ENCODE results near the gene RUNX1. TPM values are rescaled to one million over a fixed set of nuclear protein-coding genes. Genes with fewer than 3 reads are reported as not detected.

The RUNX1 gene
- total and polyA plus RNA-seq, 2 of the 13 experiments (the other 11 are each of a cell fraction or from before 2014, with no cell fraction given), result 5.4 to 6.4 TPM

DNA sequence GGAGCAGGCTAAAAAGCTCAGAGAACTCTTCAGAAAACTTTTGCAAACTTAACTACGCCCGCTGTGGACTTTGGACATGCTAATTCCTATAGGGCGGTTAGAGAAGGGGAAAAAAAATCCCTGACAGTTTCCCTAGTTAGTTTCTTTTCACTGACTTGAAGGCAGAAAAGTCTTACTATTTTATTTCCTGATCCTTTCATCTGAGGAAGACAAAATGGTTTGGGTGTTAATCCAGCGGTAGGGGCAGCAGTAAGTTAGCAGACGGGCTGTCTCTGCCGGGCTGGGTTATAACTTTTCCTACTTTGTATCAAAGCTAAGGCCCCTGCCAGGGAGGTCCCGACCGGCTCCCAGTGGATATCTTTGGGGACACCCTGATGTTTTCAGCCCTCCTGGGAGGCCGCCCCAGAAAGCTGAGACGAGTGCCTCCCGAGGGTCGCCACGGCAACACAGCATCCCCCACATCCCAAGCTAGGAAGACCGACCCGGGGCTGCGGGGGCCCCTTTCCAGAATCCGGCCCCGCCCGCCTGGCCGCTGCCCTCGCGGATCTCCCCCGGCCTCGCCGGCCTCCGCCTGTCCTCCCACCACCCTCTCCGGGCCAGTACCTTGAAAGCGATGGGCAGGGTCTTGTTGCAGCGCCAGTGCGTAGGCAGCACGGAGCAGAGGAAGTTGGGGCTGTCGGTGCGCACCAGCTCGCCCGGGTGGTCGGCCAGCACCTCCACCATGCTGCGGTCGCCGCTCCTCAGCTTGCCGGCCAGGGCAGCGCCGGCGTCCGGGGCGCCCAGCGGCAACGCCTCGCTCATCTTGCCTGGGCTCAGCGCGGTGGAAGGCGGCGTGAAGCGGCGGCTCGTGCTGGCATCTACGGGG, 162.6 kb downstream of the RUNX1 start (continued):
- TF ChIP-seq, protein P1, sequence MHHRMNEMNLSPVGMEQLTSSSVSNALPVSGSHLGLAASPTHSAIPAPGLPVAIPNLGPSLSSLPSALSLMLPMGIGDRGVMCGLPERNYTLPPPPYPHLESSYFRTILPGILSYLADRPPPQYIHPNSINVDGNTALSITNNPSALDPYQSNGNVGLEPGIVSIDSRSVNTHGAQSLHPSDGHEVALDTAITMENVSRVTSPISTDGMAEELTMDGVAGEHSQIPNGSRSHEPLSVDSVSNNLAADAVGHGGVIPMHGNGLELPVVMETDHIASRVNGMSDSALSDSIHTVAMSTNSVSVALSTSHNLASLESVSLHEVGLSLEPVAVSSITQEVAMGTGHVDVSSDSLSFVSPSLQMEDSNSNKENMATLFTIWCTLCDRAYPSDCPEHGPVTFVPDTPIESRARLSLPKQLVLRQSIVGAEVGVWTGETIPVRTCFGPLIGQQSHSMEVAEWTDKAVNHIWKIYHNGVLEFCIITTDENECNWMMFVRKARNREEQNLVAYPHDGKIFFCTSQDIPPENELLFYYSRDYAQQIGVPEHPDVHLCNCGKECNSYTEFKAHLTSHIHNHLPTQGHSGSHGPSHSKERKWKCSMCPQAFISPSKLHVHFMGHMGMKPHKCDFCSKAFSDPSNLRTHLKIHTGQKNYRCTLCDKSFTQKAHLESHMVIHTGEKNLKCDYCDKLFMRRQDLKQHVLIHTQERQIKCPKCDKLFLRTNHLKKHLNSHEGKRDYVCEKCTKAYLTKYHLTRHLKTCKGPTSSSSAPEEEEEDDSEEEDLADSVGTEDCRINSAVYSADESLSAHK (CRISPR knock-in tag; IDR thresholded peaks at IDR 0.05; ENCODE audit: borderline replicate concordance), result no peak
- TF ChIP-seq RELA (CRISPR knock-in tag; IDR thresholded peaks at IDR 0.05) (no peak), ZNF550 (CRISPR knock-in tag; IDR thresholded peaks at IDR 0.05; ENCODE audit: borderline replicate concordance) (no peak), ZNF788 (CRISPR knock-in tag; IDR thresholded peaks at IDR 0.05; ENCODE audit: borderline replicate concordance) (peak; percentile 51; the same call in 1 of the 2 replicates), SYNCRIP (IDR thresholded peaks at IDR 0.05; ENCODE audit: insufficient read depth, low read depth, low read length) (no peak), AGO2 (optimal IDR thresholded peaks at IDR 0.05; ENCODE audit: low read depth, low read length) (peak; percentile 95), TP53 (CRISPR knock-in tag; conservative IDR thresholded peaks at IDR 0.05) (no peak), GLI4 (CRISPR knock-in tag; IDR thresholded peaks at IDR 0.05; ENCODE audit: borderline replicate concordance) (no peak), IKZF4 (CRISPR knock-in tag; IDR thresholded peaks at IDR 0.05; ENCODE audit: borderline replicate concordance, low read depth, not compliant biosample characterization) (no peak), CREB1 (IDR thresholded peaks at IDR 0.05) (no peak), CREB1 (CRISPR knock-in tag; IDR thresholded peaks at IDR 0.05) (no peak), ERF (CRISPR knock-in tag; IDR thresholded peaks at IDR 0.05) (no peak), HOXA5 (CRISPR knock-in tag; IDR thresholded peaks at IDR 0.05) (no peak), REL (CRISPR knock-in tag; conservative IDR thresholded peaks at IDR 0.05) (no peak), WIZ (CRISPR knock-in tag; IDR thresholded peaks at IDR 0.05) (no peak), STAG1 (CRISPR knock-in tag; IDR thresholded peaks at IDR 0.05) (peak; percentile 22; the same call in 1 of the 2 replicates), HOXD1 (CRISPR knock-in tag; IDR thresholded peaks at IDR 0.05) (no peak), HCFC1 (IDR thresholded peaks at IDR 0.05; ENCODE audit: low read depth, low read length) (no peak)
- TF ChIP-seq, protein P2, sequence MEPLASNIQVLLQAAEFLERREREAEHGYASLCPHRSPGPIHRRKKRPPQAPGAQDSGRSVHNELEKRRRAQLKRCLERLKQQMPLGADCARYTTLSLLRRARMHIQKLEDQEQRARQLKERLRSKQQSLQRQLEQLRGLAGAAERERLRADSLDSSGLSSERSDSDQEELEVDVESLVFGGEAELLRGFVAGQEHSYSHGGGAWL (CRISPR knock-in tag; IDR thresholded peaks at IDR 0.05), result 0 out of 2 replicates have a peak, but pooled peaks have one; percentile 24
- TF ChIP-seq, protein P3, sequence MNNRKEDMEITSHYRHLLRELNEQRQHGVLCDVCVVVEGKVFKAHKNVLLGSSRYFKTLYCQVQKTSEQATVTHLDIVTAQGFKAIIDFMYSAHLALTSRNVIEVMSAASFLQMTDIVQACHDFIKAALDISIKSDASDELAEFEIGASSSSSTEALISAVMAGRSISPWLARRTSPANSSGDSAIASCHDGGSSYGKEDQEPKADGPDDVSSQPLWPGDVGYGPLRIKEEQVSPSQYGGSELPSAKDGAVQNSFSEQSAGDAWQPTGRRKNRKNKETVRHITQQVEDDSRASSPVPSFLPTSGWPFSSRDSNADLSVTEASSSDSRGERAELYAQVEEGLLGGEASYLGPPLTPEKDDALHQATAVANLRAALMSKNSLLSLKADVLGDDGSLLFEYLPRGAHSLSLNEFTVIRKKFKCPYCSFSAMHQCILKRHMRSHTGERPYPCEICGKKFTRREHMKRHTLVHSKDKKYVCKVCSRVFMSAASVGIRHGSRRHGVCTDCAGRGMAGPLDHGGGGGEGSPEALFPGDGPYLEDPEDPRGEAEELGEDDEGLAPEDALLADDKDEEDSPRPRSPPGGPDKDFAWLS (CRISPR knock-in tag; IDR thresholded peaks at IDR 0.05; ENCODE audit: borderline replicate concordance), result no peak
- TF ChIP-seq, protein P4, sequence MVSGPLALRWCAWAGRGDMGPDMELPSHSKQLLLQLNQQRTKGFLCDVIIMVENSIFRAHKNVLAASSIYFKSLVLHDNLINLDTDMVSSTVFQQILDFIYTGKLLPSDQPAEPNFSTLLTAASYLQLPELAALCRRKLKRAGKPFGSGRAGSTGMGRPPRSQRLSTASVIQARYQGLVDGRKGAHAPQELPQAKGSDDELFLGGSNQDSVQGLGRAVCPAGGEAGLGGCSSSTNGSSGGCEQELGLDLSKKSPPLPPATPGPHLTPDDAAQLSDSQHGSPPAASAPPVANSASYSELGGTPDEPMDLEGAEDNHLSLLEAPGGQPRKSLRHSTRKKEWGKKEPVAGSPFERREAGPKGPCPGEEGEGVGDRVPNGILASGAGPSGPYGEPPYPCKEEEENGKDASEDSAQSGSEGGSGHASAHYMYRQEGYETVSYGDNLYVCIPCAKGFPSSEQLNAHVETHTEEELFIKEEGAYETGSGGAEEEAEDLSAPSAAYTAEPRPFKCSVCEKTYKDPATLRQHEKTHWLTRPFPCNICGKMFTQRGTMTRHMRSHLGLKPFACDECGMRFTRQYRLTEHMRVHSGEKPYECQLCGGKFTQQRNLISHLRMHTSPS (CRISPR knock-in tag; IDR thresholded peaks at IDR 0.05; ENCODE audit: low read depth), result no peak
- TF ChIP-seq, protein P5, sequence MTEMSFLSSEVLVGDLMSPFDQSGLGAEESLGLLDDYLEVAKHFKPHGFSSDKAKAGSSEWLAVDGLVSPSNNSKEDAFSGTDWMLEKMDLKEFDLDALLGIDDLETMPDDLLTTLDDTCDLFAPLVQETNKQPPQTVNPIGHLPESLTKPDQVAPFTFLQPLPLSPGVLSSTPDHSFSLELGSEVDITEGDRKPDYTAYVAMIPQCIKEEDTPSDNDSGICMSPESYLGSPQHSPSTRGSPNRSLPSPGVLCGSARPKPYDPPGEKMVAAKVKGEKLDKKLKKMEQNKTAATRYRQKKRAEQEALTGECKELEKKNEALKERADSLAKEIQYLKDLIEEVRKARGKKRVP (CRISPR knock-in tag; IDR thresholded peaks at IDR 0.05), result no peak

Measured in HepG2 (cell line).